Stimulated activated memory B cell treated with anti-CD40 and anti-IgM and Interleukin-4, amounts not matched to agents 10 μg/mL and 1 μg/mL and 100 μg/mL, for 72 hours (primary cell): Measurements from ENCODE around the gene ZNF438.

Experiments
- ATAC-seq: fragments of 150-1000 bp; cut with Tn5 transposase; 2 replicates; pipeline ENCODE4 v1.10.0; 2021
- H3K27ac Mint-ChIP-seq: one replicate; pipeline ENCODE4 v1.8.0; 2022; ENCODE audit warnings: mild to moderate bottlenecking, mixed read lengths
- H3K27me3 Mint-ChIP-seq: one replicate; pipeline ENCODE4 v1.8.0; 2022; ENCODE audit warnings: mixed read lengths
- H3K36me3 Mint-ChIP-seq: one replicate; pipeline ENCODE4 v1.8.0; 2022; ENCODE audit warnings: mixed read lengths
- H3K4me1 Mint-ChIP-seq: one replicate; pipeline ENCODE4 v1.8.0; 2022; ENCODE audit warnings: mixed read lengths
- H3K4me3 Mint-ChIP-seq: one replicate; pipeline ENCODE4 v1.8.0; 2022; ENCODE audit warnings: mild to moderate bottlenecking, moderate library complexity, mixed read lengths
- H3K9me3 Mint-ChIP-seq: one replicate; pipeline ENCODE4 v1.8.0; 2022; ENCODE audit warnings: mixed read lengths

Gene ZNF438

GRCh38 chr10:30893208-30893607 lies 138.5 kb downstream of the ZNF438 start:
- H3K9me3 Mint-ChIP-seq, result no peaks in the 10 kb centered on the region
- no peaks in the 10 kb centered on the region for H3K27me3 Mint-ChIP-seq
- H3K4me1 Mint-ChIP-seq, result no peaks in the 10 kb centered on the region
- no peak for ATAC-seq
- H3K4me3 Mint-ChIP-seq, result no peak overlapping the region
- H3K36me3 Mint-ChIP-seq, result peaks cover 10% of the 10 kb centered on the region
- H3K27ac Mint-ChIP-seq, result no peak overlapping the region

DNA sequence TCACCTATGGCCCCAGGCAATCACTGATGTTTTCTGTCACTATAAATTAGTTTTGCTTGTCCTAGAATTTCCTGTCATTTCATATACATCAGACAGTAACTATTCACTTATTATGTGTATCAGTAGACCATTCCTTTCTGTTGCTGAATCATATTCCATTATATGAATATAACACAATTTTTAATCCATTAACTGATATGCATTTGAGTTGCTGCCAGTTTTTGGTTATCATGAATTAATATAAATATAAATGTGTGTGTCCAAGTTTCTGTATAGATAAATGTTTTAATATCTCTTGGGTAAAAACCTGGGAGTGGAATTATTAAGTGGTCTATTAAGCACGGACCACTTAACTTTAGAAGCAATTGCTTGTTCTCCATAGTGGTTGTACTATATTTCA lies 143.8 kb downstream of the ZNF438 start:
- Mint-ChIP-seq H3K27me3 (no peaks in the 10 kb centered on the region), H3K9me3 (no peaks in the 10 kb centered on the region), H3K27ac (no peak overlapping the region), H3K36me3 (peaks cover 4% of the 10 kb centered on the region), H3K4me1 (no peaks in the 10 kb centered on the region), H3K4me3 (no peak overlapping the region)
- no peak for ATAC-seq

GRCh38 chr10:30885423-30885822 lies 146.2 kb downstream of the ZNF438 start:
- ATAC-seq, result no peak
- no peak overlapping the region for H3K27ac Mint-ChIP-seq
- H3K27me3 Mint-ChIP-seq, result no peaks in the 10 kb centered on the region
- peaks cover 4% of the 10 kb centered on the region for H3K36me3 Mint-ChIP-seq
- H3K4me3 Mint-ChIP-seq, result no peak overlapping the region
- H3K9me3 Mint-ChIP-seq, result no peaks in the 10 kb centered on the region
- H3K4me1 Mint-ChIP-seq, result no peaks in the 10 kb centered on the region

- Mint-ChIP-seq H3K4me3 (no peak overlapping the region), H3K36me3 (peaks cover 7% of the 10 kb centered on the region), H3K27me3 (no peaks in the 10 kb centered on the region), H3K9me3 (peaks cover 2% of the 10 kb centered on the region), H3K27ac (no peak overlapping the region), H3K4me1 (no peaks in the 10 kb centered on the region)
- peak; percentile 27 for ATAC-seq
These were observed 147.9 kb downstream of the ZNF438 start for GRCh38 chr10:30883751-30884150.

DNA sequence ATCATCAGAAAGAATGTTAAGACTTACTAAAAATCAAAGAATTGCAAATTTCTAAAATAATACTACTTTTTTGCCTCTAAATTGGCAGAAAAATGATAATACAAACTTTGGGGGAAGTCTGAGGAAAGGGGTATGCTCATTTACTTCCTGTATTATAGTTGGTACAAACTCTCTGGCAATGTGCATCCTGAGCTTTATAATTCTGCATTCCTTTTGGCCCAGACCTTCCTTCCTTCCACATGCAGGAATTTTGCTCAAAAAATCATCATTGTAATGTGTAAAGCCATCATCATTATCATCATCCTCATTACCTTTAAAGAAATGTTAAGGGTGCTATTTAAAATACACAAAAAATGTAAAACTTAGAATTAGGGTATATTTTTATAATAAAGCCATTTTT lies 148.5 kb downstream of the ZNF438 start:
- H3K27me3 Mint-ChIP-seq, result no peaks in the 10 kb centered on the region
- no peak overlapping the region for H3K27ac Mint-ChIP-seq
- H3K9me3 Mint-ChIP-seq, result peaks cover 2% of the 10 kb centered on the region
- no peak overlapping the region for H3K4me3 Mint-ChIP-seq
- no peak for ATAC-seq
- peaks cover 7% of the 10 kb centered on the region for H3K36me3 Mint-ChIP-seq
- H3K4me1 Mint-ChIP-seq, result no peaks in the 10 kb centered on the region

DNA sequence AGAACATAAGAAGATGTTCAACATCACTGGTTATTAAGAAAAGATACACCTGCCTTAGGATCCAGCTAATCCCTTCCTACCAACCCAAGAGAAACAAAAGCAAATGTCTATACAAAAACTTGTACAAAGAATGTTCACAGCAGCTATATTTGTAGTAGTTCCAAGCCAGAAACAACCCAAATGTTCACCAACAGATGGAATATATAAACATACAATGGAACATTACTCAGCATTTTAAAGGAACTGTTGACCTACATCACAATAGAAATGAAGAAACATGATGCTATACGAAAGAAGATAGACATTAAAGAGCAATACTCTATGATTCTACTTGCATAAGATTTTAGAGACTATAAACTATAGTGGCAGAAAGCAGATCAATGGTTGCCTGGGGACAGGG lies 149.4 kb downstream of the ZNF438 start:
- Mint-ChIP-seq H3K27ac (no peak overlapping the region), H3K4me1 (no peaks in the 10 kb centered on the region), H3K27me3 (no peaks in the 10 kb centered on the region), H3K4me3 (no peak overlapping the region), H3K9me3 (peaks cover 2% of the 10 kb centered on the region), H3K36me3 (peaks cover 7% of the 10 kb centered on the region)
- no peak for ATAC-seq

DNA sequence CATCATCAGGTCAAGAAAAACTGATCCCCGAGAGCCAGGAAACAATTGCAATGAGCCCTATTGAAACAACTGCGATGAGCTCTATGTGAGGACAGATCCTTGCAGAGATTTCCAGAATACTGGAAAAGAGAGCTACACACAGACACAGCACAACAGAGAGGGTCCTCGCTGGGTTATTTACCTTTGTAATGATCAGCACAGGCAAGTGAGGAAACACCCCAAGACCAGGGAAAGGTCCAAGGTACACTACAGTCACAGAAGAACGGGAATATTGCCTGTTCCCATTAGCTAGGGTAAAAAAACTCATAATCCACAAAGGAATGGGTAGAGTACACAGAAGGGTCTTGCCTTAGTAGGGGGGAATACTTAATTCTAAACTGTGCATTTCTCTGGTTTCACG lies 152.7 kb downstream of the ZNF438 start:
- ATAC-seq, result no peak
- Mint-ChIP-seq H3K27me3 (no peaks in the 10 kb centered on the region), H3K36me3 (peaks cover 17% of the 10 kb centered on the region), H3K27ac (no peak overlapping the region), H3K4me3 (no peak overlapping the region), H3K4me1 (no peaks in the 10 kb centered on the region), H3K9me3 (peaks cover 2% of the 10 kb centered on the region)

DNA sequence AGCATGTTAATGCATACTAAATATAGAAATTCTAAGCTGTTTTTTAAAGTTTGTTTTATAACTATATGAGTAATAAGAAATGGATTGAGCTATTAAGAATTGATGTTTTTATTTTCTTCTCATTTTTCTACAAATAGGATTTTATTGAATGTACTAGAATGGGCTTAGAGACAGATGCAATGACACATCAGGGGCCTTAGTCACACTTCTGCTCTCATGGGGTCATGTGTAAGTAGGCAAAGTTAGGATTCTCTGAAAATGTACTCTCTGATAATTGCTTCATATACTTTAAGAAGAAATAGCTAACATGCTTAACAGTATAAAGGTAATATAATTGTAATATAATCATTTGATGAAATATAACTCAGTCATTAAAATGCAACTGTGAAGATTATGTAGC lies 154.6 kb downstream of the ZNF438 start:
- no peak for ATAC-seq
- Mint-ChIP-seq H3K36me3 (peaks cover 17% of the 10 kb centered on the region), H3K27me3 (no peaks in the 10 kb centered on the region), H3K9me3 (peaks cover 2% of the 10 kb centered on the region), H3K27ac (no peak overlapping the region), H3K4me3 (no peak overlapping the region), H3K4me1 (no peaks in the 10 kb centered on the region)

DNA sequence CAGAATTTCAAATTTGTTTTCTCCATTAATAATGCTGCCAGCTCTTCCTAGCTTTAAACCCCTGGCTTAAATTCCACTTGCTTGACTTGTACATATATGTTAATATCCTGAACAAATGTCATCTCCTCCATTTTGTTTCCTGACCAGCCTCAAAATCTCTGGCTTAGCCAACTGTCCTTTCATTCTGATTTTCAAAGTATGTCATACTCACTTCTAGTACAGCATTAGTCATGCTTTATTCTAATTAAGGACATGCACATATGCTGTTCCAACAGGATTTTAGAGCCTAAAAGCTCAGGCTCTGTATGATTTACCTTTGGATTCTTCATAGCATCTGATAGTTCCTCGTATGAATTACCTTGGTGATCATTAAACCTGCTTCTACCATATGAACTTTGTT lies 158.3 kb downstream of the ZNF438 start:
- Mint-ChIP-seq H3K27me3 (no peaks in the 10 kb centered on the region), H3K4me1 (no peaks in the 10 kb centered on the region), H3K27ac (no peak overlapping the region), H3K9me3 (no peaks in the 10 kb centered on the region), H3K36me3 (peaks cover 10% of the 10 kb centered on the region), H3K4me3 (no peak overlapping the region)
- no peak for ATAC-seq

DNA sequence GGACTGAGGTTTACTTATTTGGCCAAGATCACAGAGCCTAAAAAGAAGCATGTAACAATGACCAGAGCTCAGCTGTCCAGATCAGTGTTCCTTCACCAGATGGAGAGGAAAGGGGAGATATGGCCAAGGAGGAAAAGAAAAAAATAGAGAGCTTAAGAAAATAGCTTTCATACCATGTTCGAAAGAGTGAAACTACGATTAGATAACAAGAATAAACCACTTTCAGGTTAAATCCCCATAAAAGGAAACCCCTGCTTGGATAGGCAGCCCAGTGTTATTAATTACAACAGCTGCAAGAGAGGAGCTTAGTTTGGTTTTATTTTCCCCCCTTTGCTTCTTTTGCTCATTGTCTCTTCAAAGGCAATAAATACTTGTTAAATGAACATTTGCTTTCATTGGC lies 160.8 kb downstream of the ZNF438 start:
- no peaks in the 10 kb centered on the region for H3K4me1 Mint-ChIP-seq
- peaks cover 7% of the 10 kb centered on the region for H3K36me3 Mint-ChIP-seq
- H3K4me3 Mint-ChIP-seq, result no peak overlapping the region
- no peaks in the 10 kb centered on the region for H3K27me3 Mint-ChIP-seq
- no peak overlapping the region for H3K27ac Mint-ChIP-seq
- no peaks in the 10 kb centered on the region for H3K9me3 Mint-ChIP-seq
- ATAC-seq, result no peak

DNA sequence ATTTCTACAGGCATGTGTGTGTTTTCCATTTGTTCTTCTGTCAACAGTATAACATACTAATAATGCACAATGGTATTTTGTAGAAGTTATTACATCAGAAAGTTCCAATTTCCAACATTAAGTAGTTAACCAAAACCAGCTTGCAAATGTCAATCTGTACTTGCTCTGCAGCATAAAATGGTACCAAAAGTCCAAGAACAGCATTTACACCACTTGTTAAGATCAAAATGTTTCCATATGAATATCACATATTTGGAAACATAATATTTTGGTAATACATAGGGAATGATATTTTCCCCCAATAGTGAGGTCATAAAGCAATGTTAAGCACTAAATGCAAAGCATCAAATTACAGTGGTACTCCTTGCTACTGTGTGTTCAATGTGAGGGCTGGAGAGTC lies 162.1 kb downstream of the ZNF438 start:
- no peaks in the 10 kb centered on the region for H3K4me1 Mint-ChIP-seq
- no peaks in the 10 kb centered on the region for H3K9me3 Mint-ChIP-seq
- no peak overlapping the region for H3K27ac Mint-ChIP-seq
- no peak for ATAC-seq
- H3K4me3 Mint-ChIP-seq, result no peak overlapping the region
- H3K36me3 Mint-ChIP-seq, result peaks cover 4% of the 10 kb centered on the region
- H3K27me3 Mint-ChIP-seq, result no peaks in the 10 kb centered on the region

- Mint-ChIP-seq H3K4me1 (no peaks in the 10 kb centered on the region), H3K9me3 (no peaks in the 10 kb centered on the region), H3K27me3 (no peaks in the 10 kb centered on the region), H3K27ac (no peak overlapping the region), H3K4me3 (no peak overlapping the region), H3K36me3 (peaks cover 10% of the 10 kb centered on the region)
- no peak for ATAC-seq
These were observed 163.1 kb downstream of the ZNF438 start for GRCh38 chr10:30868611-30869010.

GRCh38 chr10:30866896-30867295 lies 164.8 kb downstream of the ZNF438 start:
- Mint-ChIP-seq H3K27me3 (no peaks in the 10 kb centered on the region), H3K4me1 (no peaks in the 10 kb centered on the region), H3K36me3 (peaks cover 13% of the 10 kb centered on the region), H3K9me3 (no peaks in the 10 kb centered on the region), H3K4me3 (no peak overlapping the region), H3K27ac (no peak overlapping the region)
- ATAC-seq, result no peak

- H3K4me1 Mint-ChIP-seq, result no peaks in the 10 kb centered on the region
These were observed 166.3 kb downstream of the ZNF438 start for GRCh38 chr10:30865141-30865926.

DNA sequence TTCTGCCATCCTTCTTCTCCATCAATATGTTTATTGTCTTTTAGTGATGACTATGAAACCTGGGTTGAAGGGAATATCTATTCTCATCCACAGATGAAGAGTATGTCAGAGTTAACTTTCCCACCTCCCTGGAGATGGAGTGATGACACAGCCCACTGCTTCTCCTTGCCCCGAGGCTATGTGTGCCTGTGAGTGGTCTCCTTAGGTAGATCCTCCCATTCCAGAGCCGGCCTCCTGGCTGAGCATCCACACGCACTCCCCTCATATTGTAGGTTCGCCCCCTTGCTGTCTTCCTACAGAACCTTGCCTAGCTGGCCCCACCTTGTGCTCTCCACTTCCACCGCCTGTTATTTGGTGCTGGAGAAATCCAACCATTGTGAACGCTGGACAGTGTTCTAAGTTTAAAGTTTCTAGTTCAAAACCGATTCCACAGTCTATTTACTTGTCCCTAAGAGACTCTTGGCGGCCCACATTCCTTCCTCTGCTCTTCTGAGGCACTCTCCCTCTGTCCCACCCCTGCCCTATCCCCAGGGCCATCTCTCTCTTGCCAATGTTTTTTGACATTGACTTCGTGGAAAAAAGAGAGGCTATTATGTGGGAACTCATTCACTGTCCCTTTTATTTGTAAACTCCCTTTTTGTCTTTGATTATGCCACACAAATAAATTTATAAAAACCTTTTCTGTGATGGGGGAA lies 168.0 kb downstream of the ZNF438 start:
- Mint-ChIP-seq H3K27ac (no peak overlapping the region), H3K9me3 (no peaks in the 10 kb centered on the region), H3K4me3 (no peak overlapping the region), H3K36me3 (peaks cover 13% of the 10 kb centered on the region), H3K4me1 (no peaks in the 10 kb centered on the region), H3K27me3 (no peaks in the 10 kb centered on the region)
- ATAC-seq, result no peak

More at GRCh38 chr10:30865141-30865926, 166.3 kb downstream of the ZNF438 start:
- H3K4me3 Mint-ChIP-seq, result no peak overlapping the region
- H3K9me3 Mint-ChIP-seq, result no peaks in the 10 kb centered on the region
- ATAC-seq, result no peak
- H3K36me3 Mint-ChIP-seq, result peaks cover 13% of the 10 kb centered on the region
- no peak overlapping the region for H3K27ac Mint-ChIP-seq
- H3K27me3 Mint-ChIP-seq, result no peaks in the 10 kb centered on the region

DNA sequence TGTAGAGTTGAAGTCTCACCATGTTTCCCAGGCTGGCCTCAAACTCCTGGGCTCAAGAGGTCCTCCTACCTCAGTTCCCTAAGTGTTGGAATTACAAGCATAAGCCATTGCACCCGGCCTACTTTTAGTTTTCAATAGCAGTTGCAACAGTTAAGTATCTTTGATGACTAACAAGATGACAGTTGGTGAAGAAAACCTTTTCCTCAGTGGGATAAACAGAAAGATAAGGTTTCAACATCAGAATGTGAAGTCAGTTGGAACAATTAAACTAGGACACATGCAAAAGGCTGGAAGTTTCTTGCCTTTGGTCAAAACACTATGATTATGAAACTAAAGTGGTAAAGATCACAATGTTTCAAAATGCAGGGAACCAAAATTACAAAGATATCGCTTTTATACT lies 169.2 kb downstream of the ZNF438 start:
- H3K4me1 Mint-ChIP-seq, result no peaks in the 10 kb centered on the region
- H3K9me3 Mint-ChIP-seq, result no peaks in the 10 kb centered on the region
- ATAC-seq, result no peak
- H3K27me3 Mint-ChIP-seq, result no peaks in the 10 kb centered on the region
- peaks cover 13% of the 10 kb centered on the region for H3K36me3 Mint-ChIP-seq
- H3K27ac Mint-ChIP-seq, result no peak overlapping the region
- no peak overlapping the region for H3K4me3 Mint-ChIP-seq
